Tibial nerve (tissue), 3 donors: Measurements from ENCODE around the gene GSTM5.
"Not testable (repeated sequence)": the region's sequence is repeated elsewhere in the genome, so short reads cannot be mapped to it uniquely, and the experiment has no call there.

Source experiments
- CTCF ChIP-seq, 5 experiments: fragments of 200-600 bp in 3 of 5; fragments of 450-650 bp in 2 of 5; sonication (generic) in 3 of 5; IDR thresholded peaks; one replicate each; pipeline ENCODE4 v1.5.1; 2016 to 2019; ENCODE audit warnings: antibody characterized with exemption in 5 of 5, mild to moderate bottlenecking in 3 of 5, moderate library complexity in 2 of 5
- POLR2A ChIP-seq, 2 donors: fragments of 450-650 bp; IDR thresholded peaks; one replicate each; pipeline ENCODE4 v1.6.1; 2017; ENCODE audit warnings: antibody characterized with exemption in 2 of 2, mild to moderate bottlenecking in 2 of 2, moderate library complexity in 2 of 2

GRCh38 chr1:109678637-109679036 lies 33.4 kb upstream of the GSTM5 start:
- TF ChIP-seq CTCF, POLR2A (IDR thresholded peaks at IDR 0.05): not testable (repeated sequence)
